IPS-NIHi11 (cell line): Measurements from ENCODE around the gene ARHGEF39.

ENCODE experiments used
- DNase-seq: peaks from one replicate; pipeline ENCODE4 v3.0.0; 2012; ENCODE audit warnings: mixed read lengths, low spot score

The ARHGEF39 gene

GRCh38 chr9:35691334-35691650, 26.3 kb upstream of the ARHGEF39 start:
- DNase-seq: peak; percentile 49

DNA sequence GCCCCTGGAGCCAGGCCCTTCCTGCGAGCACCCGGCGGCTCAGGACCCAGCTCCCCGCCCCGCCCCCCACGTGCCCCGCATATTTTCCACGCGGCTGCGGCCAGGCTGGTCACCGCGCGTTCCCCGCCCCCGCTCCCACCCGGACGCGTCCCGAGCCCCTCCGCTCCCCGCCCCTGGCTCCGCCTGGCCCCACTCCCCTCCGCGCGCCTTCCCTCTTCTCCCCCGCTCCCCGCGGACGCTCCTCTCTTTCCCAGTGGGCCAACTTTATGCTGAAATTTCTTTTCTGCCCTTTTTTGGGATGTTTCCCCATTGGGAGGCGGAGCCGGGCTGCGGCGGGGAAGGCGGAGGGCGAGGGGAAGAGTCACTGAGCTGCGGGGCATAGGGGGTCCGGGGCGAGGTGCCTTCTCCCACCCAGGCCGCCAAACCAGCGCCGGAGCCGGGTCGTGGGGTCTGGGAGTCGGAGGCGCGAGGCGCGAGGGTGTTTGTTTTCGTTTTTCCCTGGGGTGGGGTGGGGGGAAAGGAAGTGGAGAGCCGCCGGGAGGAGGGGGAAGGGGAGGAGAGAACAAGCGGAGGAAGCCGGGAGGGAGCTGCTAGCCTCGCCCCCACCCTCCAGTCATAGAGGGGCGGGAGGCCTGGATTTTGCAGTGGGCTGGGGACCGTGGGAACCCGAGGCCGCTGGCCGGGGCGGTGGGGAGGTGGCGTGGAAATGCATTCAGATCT, 25.8 kb upstream of the ARHGEF39 start:
- DNase-seq: peak; percentile 77

DNA sequence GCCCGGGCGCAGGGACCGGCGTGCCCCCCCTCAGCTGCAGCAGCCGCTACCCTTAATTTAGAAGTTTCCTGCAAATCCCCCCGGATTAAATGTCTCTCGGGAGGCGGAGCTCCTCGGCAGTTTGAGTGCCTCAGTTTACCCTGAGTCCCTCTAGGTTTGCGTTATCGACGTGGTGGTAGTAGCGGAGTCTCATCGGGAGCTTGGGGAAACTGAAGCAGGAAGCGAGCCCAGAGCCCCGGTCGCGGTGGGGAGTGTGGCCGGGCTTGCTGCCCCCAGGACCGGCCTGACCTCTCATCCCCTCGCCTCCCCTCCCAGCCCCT, 25.3 kb upstream of the ARHGEF39 start:
- DNase-seq: no peak

- peak; percentile 83 for DNase-seq
These were observed 24.7 kb upstream of the ARHGEF39 start, which contains the start of gene TPM2 for GRCh38 chr9:35689542-35690293. TSS of gene TPM2 (minus strand) at chr9:35689925. CDS start at chr9:35689817, 108 bp downstream.

- DNase-seq: no peak
These were observed 23.9 kb upstream of the ARHGEF39 start for GRCh38 chr9:35688558-35689541.

- no peak for DNase-seq
These were observed 23.1 kb upstream of the ARHGEF39 start for GRCh38 chr9:35687972-35688557.

GRCh38 chr9:35687306-35687705, 22.3 kb upstream of the ARHGEF39 start:
- no peak for DNase-seq

DNA sequence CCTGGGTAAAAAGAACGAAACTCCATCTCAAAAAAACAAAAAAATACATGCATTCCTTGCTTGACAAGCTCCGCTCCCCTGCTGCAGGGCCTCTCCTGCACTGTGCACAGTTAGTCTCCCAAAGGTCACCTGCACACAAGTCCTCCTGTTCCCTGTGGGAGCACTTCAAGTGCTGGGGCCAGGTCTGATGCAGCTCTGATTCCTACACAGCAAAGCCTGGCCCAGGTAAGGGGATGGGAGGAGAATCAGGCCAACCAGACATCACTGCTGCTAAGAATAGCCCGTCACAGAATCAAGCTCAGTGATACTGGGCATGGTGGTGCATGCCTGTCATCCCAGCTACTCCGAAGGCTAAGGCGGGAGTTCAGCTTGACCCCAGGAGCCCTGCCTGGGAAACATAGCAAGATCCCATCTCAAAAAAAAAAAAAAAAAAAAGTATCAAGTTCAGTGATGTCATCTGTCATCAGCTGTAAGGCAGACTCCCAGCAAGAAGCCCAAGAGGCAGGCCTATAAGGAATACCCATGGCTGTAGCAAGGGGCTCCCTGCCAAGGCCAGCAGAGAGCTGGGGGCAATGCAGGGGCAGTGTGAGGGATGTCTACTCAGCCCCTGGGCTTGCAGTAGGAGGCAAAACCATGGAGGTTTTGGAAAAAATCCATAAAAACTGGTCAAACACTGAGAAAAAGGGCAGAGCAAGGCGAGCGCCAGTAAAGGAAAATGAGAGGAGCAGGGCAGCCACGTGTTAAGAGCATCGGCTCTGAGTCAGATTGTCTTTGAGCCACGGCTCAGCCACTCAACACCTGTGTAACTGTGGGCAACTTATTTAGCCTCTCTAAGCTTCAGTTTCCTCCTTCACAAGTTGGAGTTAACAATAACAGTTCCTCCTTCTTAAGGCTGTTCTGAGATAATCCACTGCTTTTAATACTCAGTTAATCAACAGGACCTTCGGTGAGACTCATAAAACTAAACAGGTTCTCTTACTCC, 21.5 kb upstream of the ARHGEF39 start:
- DNase-seq: no peak

GRCh38 chr9:35685506-35685905, 20.5 kb upstream of the ARHGEF39 start:
- no peak for DNase-seq

- no peak for DNase-seq
These were observed 19.9 kb upstream of the ARHGEF39 start for GRCh38 chr9:35684921-35685320.

DNA sequence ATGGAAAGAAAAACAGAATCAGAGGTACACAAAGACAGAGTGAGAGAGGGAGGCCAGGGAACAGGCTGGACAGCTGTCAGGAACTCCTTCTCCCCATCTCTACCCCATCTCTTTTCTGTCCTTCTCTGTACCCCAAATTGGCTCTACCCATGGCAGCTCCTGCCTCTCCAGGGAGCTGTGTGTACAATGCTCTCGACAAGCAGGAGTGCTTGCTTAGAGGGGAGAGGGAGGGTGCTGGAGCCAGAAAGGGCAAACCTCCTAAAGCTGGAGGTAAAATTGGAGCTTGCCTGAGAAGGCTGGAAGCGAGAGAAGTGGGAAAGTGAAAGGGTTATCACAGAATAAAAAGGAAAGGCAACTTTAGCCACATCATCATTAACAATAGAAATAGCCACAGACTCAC, 18.3 kb upstream of the ARHGEF39 start:
- DNase-seq: no peak

DNA sequence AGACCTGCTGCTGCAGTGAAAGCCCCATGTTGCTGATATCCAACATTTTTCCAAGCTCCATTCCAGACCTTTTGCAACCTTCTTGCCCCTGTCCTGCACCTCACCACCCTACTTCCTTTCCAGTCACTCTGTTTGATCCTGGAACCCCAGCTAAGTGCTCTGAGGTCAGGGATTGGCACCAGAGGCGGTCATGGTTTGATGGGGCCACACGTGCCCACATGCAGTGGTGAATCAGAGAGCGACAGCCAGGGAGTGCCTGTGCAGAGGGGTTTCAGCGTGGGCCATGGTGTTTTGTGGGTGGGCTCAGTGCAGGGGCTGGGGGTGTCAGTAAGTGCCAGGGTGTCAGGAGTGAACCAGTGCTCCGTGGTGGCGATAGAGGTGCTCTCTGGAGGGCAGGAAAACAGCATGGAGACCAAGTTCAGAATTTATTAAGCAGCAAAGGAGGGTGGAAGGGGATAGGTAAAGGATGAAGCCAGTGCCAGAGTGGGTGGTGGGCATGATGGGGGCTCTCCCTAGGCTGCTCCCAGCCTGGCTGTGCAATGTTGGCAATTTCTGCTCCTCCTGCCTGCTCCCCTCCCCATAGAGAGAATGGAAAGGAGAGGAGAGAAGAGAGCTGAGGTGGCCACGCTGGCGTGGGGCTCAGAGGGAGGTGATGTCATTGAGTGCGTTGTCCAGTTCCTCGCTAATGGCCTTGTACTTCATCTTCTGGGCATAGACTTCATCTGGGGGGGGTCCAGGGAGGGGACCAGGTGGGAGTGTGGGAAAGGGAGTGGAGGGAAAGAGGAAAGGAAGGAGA, 17.7 kb upstream of the ARHGEF39 start:
- no peak for DNase-seq

- no peak for DNase-seq
These were observed 17.1 kb upstream of the ARHGEF39 start for GRCh38 chr9:35682051-35682450.

DNA sequence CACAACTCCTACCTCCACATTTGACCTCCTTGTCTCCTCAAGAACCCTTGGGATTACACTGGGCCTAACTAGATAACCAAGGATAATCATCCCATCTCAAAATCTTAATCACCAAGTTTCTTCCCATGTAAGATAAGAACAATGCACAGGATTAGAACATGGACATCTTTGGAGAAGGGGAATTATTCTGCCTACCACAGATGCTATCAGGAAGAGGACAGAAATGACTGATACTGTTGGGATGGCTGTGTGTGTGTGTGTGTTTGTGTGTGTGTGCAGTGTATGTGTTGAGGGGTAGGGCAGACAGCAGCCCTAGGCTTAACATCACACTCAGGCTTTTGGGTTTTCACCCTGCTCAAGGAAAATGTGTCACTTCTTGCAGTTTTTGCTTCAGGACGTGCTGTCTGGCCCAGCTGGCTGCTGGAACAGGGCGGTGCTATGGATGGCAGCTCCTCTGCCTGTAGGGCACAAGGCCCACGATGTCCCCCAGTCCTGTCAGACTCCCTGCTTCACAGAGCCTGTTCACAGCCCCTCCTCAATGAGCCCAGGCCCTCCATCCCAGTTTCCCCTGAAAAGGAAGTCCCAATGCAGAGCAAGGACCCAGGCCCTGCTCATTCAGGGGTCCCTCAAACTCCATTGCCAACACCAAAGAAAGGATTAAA, 16.5 kb upstream of the ARHGEF39 start:
- DNase-seq: no peak

GRCh38 chr9:35680331-35681105, 15.5 kb upstream of the ARHGEF39 start:
- peak; percentile 58 for DNase-seq

DNA sequence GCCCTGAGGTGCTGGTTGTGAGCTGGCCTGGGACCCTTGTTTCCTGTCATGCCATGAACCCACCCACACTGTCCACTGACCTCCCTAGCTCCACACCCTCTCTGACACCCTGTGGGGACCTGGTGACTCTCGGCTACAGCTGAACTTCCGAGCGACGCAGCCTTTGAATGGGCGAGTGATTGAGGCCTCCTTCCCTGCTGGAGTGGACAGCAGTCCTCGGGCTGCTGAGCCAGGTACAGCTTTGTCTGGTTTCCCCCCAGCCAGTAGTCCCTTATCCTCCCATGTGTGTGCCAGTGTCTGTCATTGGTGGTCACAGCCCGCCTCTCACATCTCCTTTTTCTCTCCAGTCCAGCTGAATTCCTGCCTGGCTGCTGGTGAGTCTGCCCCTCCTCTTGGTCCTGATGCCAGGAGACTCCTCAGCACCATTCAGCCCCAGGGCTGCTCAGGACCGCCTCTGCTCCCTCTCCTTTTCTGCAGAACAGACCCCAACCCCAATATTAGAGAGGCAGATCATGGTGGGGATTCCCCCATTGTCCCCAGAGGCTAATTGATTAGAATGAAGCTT, 14.9 kb upstream of the ARHGEF39 start:
- no peak for DNase-seq

DNA sequence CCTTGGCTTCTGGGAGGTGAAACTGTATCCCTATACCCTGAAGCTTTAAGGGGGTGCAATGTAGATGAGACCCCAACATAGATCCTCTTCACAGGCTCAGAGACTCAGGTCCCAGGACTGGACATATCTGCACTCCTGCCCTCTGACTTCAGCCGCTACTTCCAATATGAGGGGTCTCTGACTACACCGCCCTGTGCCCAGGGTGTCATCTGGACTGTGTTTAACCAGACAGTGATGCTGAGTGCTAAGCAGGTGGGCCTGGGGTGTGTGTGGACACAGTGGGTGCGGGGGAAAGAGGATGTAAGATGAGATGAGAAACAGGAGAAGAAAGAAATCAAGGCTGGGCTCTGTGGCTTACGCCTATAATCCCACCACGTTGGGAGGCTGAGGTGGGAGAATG, 14.1 kb upstream of the ARHGEF39 start:
- no peak for DNase-seq

GRCh38 chr9:35675732-35676392, 10.9 kb upstream of the ARHGEF39 start:
- DNase-seq: peak; percentile 95
